Testis (tissue), 3 donors: ENCODE results near the gene VEZT. TPM values are rescaled to one million over a fixed set of nuclear protein-coding genes. Genes with fewer than 3 reads are reported as not detected.

ENCODE experiments used
- DNase-seq: peaks from one replicate; pipeline ENCODE4 v3.0.0-alpha.2; 2019
- H3K27ac ChIP-seq, 2 donors: fragments of 200-600 bp; sonication (generic); one replicate each; pipeline ENCODE4 v1.5.1; 2019
- H3K27me3 ChIP-seq: fragments of 200-600 bp; sonication (generic); one replicate; pipeline ENCODE4 v1.5.1; 2019
- H3K36me3 ChIP-seq: fragments of 200-600 bp; sonication (generic); one replicate; pipeline ENCODE4 v1.5.1; 2017; ENCODE audit warnings: low read depth; ENCODE audit errors: missing control alignments
- H3K4me1 ChIP-seq: fragments of 200-600 bp; sonication (generic); one replicate; pipeline ENCODE4 v1.5.1; 2019
- H3K4me3 ChIP-seq, 2 donors: fragments of 200-600 bp; sonication (generic); one replicate each; pipeline ENCODE4 v1.5.1; 2017 to 2019
- H3K9me3 ChIP-seq: fragments of 200-600 bp; sonication (generic); one replicate; pipeline ENCODE4 v1.5.1; 2017
- POLR2A ChIP-seq: fragments of 450-650 bp; IDR thresholded peaks from one replicate; pipeline ENCODE4 v1.6.1; 2017; ENCODE audit warnings: antibody characterized with exemption, mild to moderate bottlenecking, moderate library complexity
- WGBS, 2 donors: methylation state at CpG; one replicate each; pipeline ENCODE4 v1.1.5; 2018; 5-methylcytosine and 5-hydroxymethylcytosine counted together
- intact Hi-C: fragments of 100-400 bp; cut with DNase I; formaldehyde crosslinking; loops from one replicate; pipeline ENCODE4 v1.15.1; 2023; ENCODE audit warnings: low total_unique reads
- polyA plus RNA-seq: library from polyadenylated mRNA; stranded (reverse); fragments of 350-450 nt; fragmentation: Illumina TruSeq; extraction: RNeasy Lipid Tissue Mini Kit (QIAGEN cat#74804); gene quantifications from one replicate; pipeline ENCODE4 v1.2.3, GENCODE V29; 2014; ENCODE audit warnings: low read depth, low replicate concordance; ENCODE audit not compliant: insufficient read depth
- total RNA-seq, 2 donors: library from RNA; depleted of rRNA; stranded (reverse); fragments of >200 nt; gene quantifications; one replicate each; pipeline ENCODE4 v1.2.3, GENCODE V29; 2016
- TF ChIP-seq, protein P1 (sequence below), 3 experiments: fragments of 450-650 bp in 2 of 3; fragments of 200-600 bp in 1 of 3; sonication (generic) in 1 of 3; IDR thresholded peaks; one replicate each; pipeline ENCODE4 v1.5.1; 2016 to 2019; ENCODE audit warnings: antibody characterized with exemption in 3 of 3, mild to moderate bottlenecking in 2 of 3, moderate library complexity in 1 of 3

VEZT gene
- total and polyA plus RNA-seq, 3 donors from 2014 or later = 31.7 to 112 (median 94.6) TPM

DNA sequence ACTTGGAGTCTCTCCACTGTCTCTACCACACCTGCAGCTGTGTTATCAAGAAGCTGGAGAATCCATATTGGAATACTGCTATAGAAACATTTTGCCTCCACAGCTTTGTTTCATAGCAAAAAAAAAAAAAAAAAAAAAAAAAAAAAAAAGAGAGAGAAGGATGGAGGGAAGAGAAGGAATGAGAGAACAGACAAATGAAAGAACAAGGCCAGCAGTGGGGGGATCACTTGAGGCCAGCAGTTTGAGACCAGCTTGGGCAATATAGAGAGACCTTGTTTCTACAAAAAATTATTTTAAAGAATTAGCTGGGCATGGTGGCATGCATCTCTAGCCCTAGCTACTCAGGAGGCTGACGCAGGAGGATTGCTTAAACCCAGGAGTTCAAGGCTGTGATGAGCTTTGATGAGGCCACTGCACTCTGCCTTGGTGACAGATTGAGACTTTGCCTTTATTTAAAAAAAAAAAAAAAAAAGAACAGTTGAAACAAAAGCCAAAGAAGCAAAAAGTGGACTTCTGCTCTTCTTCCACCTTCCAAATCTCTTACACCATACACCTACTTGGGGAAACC is 8.1 kb downstream of the VEZT start:
- no peak for DNase-seq

GRCh38 chr12:95227818-95228356 is 10.3 kb downstream of the VEZT start:
- no peak overlapping the region for H3K27ac ChIP-seq
- WGBS, 2 donors = 46 to 64% methylated on average over 3 of the region's 3 CpGs

More for the DNA sequence above, 8.1 kb downstream of the VEZT start:
- Histone ChIP-seq H3K4me3 (no peak overlapping the region), H3K9me3 (no peaks in the 10 kb centered on the region), H3K27me3 (no peaks in the 10 kb centered on the region), H3K27ac (no peak overlapping the region), H3K36me3 (no peaks in the 10 kb centered on the region), H3K4me1 (peaks cover 23% of the 10 kb centered on the region)
- intact Hi-C loops = no loop called here
- no peak for TF ChIP-seq POLR2A
- 84 to 100% methylated on average over 1 of the region's 1 CpG for WGBS, 2 donors

GRCh38 chr12:95228617-95229016 is 11.0 kb downstream of the VEZT start:
- Histone ChIP-seq H3K4me3 (no peak overlapping the region), H3K4me1 (peaks cover 15% of the 10 kb centered on the region), H3K9me3 (no peaks in the 10 kb centered on the region), H3K36me3 (no peaks in the 10 kb centered on the region), H3K27ac (no peak overlapping the region), H3K27me3 (no peaks in the 10 kb centered on the region)
- intact Hi-C loops = no loop called here
- TF ChIP-seq, protein P1, sequence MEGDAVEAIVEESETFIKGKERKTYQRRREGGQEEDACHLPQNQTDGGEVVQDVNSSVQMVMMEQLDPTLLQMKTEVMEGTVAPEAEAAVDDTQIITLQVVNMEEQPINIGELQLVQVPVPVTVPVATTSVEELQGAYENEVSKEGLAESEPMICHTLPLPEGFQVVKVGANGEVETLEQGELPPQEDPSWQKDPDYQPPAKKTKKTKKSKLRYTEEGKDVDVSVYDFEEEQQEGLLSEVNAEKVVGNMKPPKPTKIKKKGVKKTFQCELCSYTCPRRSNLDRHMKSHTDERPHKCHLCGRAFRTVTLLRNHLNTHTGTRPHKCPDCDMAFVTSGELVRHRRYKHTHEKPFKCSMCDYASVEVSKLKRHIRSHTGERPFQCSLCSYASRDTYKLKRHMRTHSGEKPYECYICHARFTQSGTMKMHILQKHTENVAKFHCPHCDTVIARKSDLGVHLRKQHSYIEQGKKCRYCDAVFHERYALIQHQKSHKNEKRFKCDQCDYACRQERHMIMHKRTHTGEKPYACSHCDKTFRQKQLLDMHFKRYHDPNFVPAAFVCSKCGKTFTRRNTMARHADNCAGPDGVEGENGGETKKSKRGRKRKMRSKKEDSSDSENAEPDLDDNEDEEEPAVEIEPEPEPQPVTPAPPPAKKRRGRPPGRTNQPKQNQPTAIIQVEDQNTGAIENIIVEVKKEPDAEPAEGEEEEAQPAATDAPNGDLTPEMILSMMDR (IDR thresholded peaks at IDR 0.05) = no peak
- TF ChIP-seq POLR2A = no peak
- WGBS, 2 donors = 87 to 88% methylated on average over 2 of the region's 2 CpGs
- no peak for DNase-seq

More at GRCh38 chr12:95227818-95228356, 10.3 kb downstream of the VEZT start:
- TF ChIP-seq, protein P1 (IDR thresholded peaks at IDR 0.05) = no peak
- TF ChIP-seq POLR2A = no peak
- peaks cover 21% of the 10 kb centered on the region for H3K4me1 ChIP-seq
- no peaks in the 10 kb centered on the region for H3K27me3 ChIP-seq
- no peaks in the 10 kb centered on the region for H3K36me3 ChIP-seq
- no peaks in the 10 kb centered on the region for H3K9me3 ChIP-seq
- intact Hi-C loops = no loop called here
- DNase-seq = no peak
- H3K4me3 ChIP-seq = no peak overlapping the region

GRCh38 chr12:95229636-95230035 is 12.0 kb downstream of the VEZT start:
- 81 to 83% methylated on average over 7 of the region's 7 CpGs for WGBS, 2 donors
- H3K9me3 ChIP-seq = no peaks in the 10 kb centered on the region
- intact Hi-C loops = no loop called here
- TF ChIP-seq, protein P1 (IDR thresholded peaks at IDR 0.05) = no peak
- TF ChIP-seq POLR2A = no peak
- no peak for DNase-seq
- H3K36me3 ChIP-seq = no peaks in the 10 kb centered on the region
- H3K27ac ChIP-seq = no peak overlapping the region
- no peak overlapping the region for H3K4me3 ChIP-seq
- H3K4me1 ChIP-seq = peaks cover 15% of the 10 kb centered on the region
- H3K27me3 ChIP-seq = no peaks in the 10 kb centered on the region

GRCh38 chr12:95230313-95230712 is 12.7 kb downstream of the VEZT start:
- DNase-seq = no peak
- Histone ChIP-seq H3K9me3 (no peaks in the 10 kb centered on the region), H3K27ac (no peak overlapping the region), H3K4me3 (no peak overlapping the region), H3K4me1 (peaks cover 15% of the 10 kb centered on the region), H3K36me3 (no peaks in the 10 kb centered on the region), H3K27me3 (no peaks in the 10 kb centered on the region)
- intact Hi-C loops = no loop called here
- TF ChIP-seq, protein P1 (IDR thresholded peaks at IDR 0.05) = no peak
- no peak for TF ChIP-seq POLR2A
